H1 (cell line): ENCODE data around the gene RRAD. TPM values are rescaled to one million over a fixed set of nuclear protein-coding genes. Genes with fewer than 3 reads are reported as not detected.

Experiments
- CTCF ChIA-PET: fragments of 300-600 bp; sonication (Branson Sonifier 250); formaldehyde crosslinking; loops from one replicate; lab custom pipeline; 2021; ENCODE audit not compliant: partially characterized antibody; lab: Charles Lee
- POLR2A ChIA-PET: fragments of 300-600 bp; sonication (Branson Sonifier 250); formaldehyde crosslinking; loops from one replicate; lab custom pipeline; 2021; ENCODE audit warnings: inconsistent platforms; ENCODE audit not compliant: partially characterized antibody; lab: Charles Lee
- DNase-seq, 2 experiments: peaks; one replicate each; pipeline versions ENCODE4 v3.0.0 to v3.0.0-alpha.2; 2010 to 2022; ENCODE audit warnings: low spot score in 2 of 2, low read depth in 1 of 2, mixed read lengths in 1 of 2
- FAIRE-seq: peaks from 2 replicates; lab custom pipeline; 2011; peaks lifted over from hg19 to GRCh38; lab: Jason Lieb, UNC
- H2AFZ ChIP-seq: 2 replicates; pipeline ENCODE4 v1.8.1; 2012; ENCODE audit warnings: low read length, inconsistent platforms
- H2AK5ac ChIP-seq: 2 replicates; pipeline ENCODE4 v1.6.1; 2013; ENCODE audit warnings: low read depth, low read length
- H2BK120ac ChIP-seq: replicated peaks from 2 replicates; pipeline ENCODE3; 2013; ENCODE audit warnings: low read depth, low read length, inconsistent platforms
- H2BK12ac ChIP-seq: 2 replicates; pipeline ENCODE4 v1.6.1; 2013; ENCODE audit warnings: low read depth, low read length
- H2BK15ac ChIP-seq: 2 replicates; pipeline ENCODE4 v1.6.1; 2013; ENCODE audit warnings: low read length
- H2BK20ac ChIP-seq: 2 replicates; pipeline ENCODE4 v1.6.1; 2013; ENCODE audit warnings: low read length
- H2BK5ac ChIP-seq: 2 replicates; pipeline ENCODE4 v1.6.1; 2013; ENCODE audit warnings: low read depth, low read length
- H3K14ac ChIP-seq: 2 replicates; pipeline ENCODE4 v1.6.1; 2013; ENCODE audit warnings: inconsistent platforms; ENCODE audit not compliant: insufficient read length
- H3K18ac ChIP-seq: 2 replicates; pipeline ENCODE4 v1.6.1; 2013; ENCODE audit warnings: low read length; ENCODE audit errors: extremely low read depth
- H3K23ac ChIP-seq: 2 replicates; pipeline ENCODE4 v1.6.1; 2013; ENCODE audit warnings: inconsistent platforms; ENCODE audit not compliant: insufficient read length
- H3K23me2 ChIP-seq: 2 replicates; pipeline ENCODE4 v1.6.1; 2013; ENCODE audit warnings: low read depth, low read length
- H3K27ac ChIP-seq: 2 replicates; pipeline ENCODE4 v1.6.1; 2011; ENCODE audit warnings: low read depth, low read length, inconsistent platforms
- H3K27me3 ChIP-seq, 4 experiments: replicated peaks in 1 of 4; 1 replicate in 1 of 4; 2 replicates in 3 of 4; pipeline versions ENCODE4 v1.6.1 to v1.8.1; 2011 to 2013; ENCODE audit warnings: low read length in 3 of 4, mild to moderate bottlenecking in 3 of 4, inconsistent platforms in 2 of 4, mixed read lengths in 2 of 4, moderate library complexity in 1 of 4; ENCODE audit not compliant: control insufficient read depth in 3 of 4, insufficient read depth in 3 of 4; ENCODE audit errors: extremely low read depth in 1 of 4
- H3K36me3 ChIP-seq, 4 experiments: 2 replicates each; pipeline versions ENCODE4 v1.6.1 to v1.8.1; 2011 to 2013; ENCODE audit warnings: mild to moderate bottlenecking in 4 of 4, low read length in 3 of 4, moderate library complexity in 2 of 4, control low read depth in 1 of 4, inconsistent platforms in 1 of 4; ENCODE audit not compliant: insufficient read depth in 4 of 4, control insufficient read depth in 2 of 4
- H3K4ac ChIP-seq: replicated peaks from 2 replicates; pipeline ENCODE3; 2013; ENCODE audit warnings: low read length, low read depth, mixed read lengths, inconsistent platforms; ENCODE audit not compliant: insufficient read length
- H3K4me1 ChIP-seq, 4 experiments: replicated peaks in 1 of 4; 1 replicate in 1 of 4; 2 replicates in 3 of 4; pipeline versions ENCODE4 v1.6.1 to v1.8.1; 2011 to 2013; ENCODE audit warnings: low read length in 3 of 4, inconsistent platforms in 2 of 4, mixed read lengths in 1 of 4; ENCODE audit not compliant: insufficient read depth in 4 of 4, control insufficient read depth in 3 of 4
- H3K4me2 ChIP-seq, 2 experiments: 2 replicates each; pipeline versions ENCODE4 v1.6.1 to v1.8.1; 2011 to 2013; ENCODE audit warnings: low read depth in 2 of 2, low read length in 2 of 2, control low read depth in 1 of 2, inconsistent platforms in 1 of 2, mild to moderate bottlenecking in 1 of 2; ENCODE audit not compliant: insufficient read depth in 1 of 2
- H3K4me3 ChIP-seq, 4 experiments: fragments of 200-600, 300-600 bp in 1 of 4; sonication (generic), shearing (Covaris generic), sonication (Bioruptor Twin) in 1 of 4; 2 replicates each; pipeline versions ENCODE4 v1.5.1 to v1.8.1; 2011 to 2016; ENCODE audit warnings: low read length in 4 of 4, low read depth in 3 of 4, control low read depth in 2 of 4, inconsistent platforms in 2 of 4, mild to moderate bottlenecking in 2 of 4, mixed read lengths in 1 of 4, moderate library complexity in 1 of 4; ENCODE audit not compliant: insufficient read depth in 2 of 4; ENCODE audit errors: extremely low read depth in 1 of 4
- H3K56ac ChIP-seq: replicated peaks from 2 replicates; pipeline ENCODE3; 2013; ENCODE audit warnings: low read depth, mild to moderate bottlenecking, mixed read lengths, low read length, inconsistent platforms; ENCODE audit not compliant: insufficient read length
- H3K79me1 ChIP-seq: 2 replicates; pipeline ENCODE4 v1.6.1; 2013; ENCODE audit warnings: low read depth, low read length, control low read depth
- H3K79me2 ChIP-seq, 2 experiments: 2 replicates each; pipeline versions ENCODE4 v1.6.1 to v1.8.1; 2012 to 2013; ENCODE audit warnings: low read length in 2 of 2, mild to moderate bottlenecking in 2 of 2, inconsistent platforms in 1 of 2; ENCODE audit not compliant: insufficient read depth in 2 of 2, control insufficient read depth in 1 of 2
- H3K9ac ChIP-seq, 4 experiments: replicated peaks in 1 of 4; 1 replicate in 1 of 4; 2 replicates in 3 of 4; pipeline versions ENCODE4 v1.6.1 to v1.8.1; 2011 to 2013; ENCODE audit warnings: low read depth in 3 of 4, low read length in 3 of 4, control low read depth in 2 of 4, mild to moderate bottlenecking in 2 of 4, moderate library complexity in 2 of 4, inconsistent platforms in 1 of 4; ENCODE audit errors: extremely low read depth in 1 of 4
- H3K9me3 ChIP-seq, 2 experiments: 2 replicates each; pipeline versions ENCODE4 v1.6.1 to v1.8.1; 2012 to 2013; ENCODE audit warnings: mild to moderate bottlenecking in 2 of 2, moderate library complexity in 2 of 2, control low read depth in 1 of 2, inconsistent platforms in 1 of 2, low read depth in 1 of 2, low read length in 1 of 2, mixed read lengths in 1 of 2; ENCODE audit not compliant: insufficient read depth in 2 of 2
- H4K20me1 ChIP-seq, 2 experiments: replicated peaks in 1 of 2; 2 replicates each; pipeline versions ENCODE3 to v1.8.1; 2011 to 2013; ENCODE audit warnings: inconsistent platforms in 2 of 2, low read length in 2 of 2, mild to moderate bottlenecking in 1 of 2; ENCODE audit not compliant: insufficient read depth in 2 of 2, control insufficient read depth in 1 of 2
- H4K5ac ChIP-seq: 2 replicates; pipeline ENCODE4 v1.6.1; 2013; ENCODE audit warnings: low read length, low read depth, mixed read lengths, inconsistent platforms; ENCODE audit not compliant: insufficient read length
- H4K8ac ChIP-seq: 2 replicates; pipeline ENCODE4 v1.8.0; 2013; ENCODE audit warnings: mild to moderate bottlenecking, moderate library complexity, low read length, inconsistent platforms; ENCODE audit not compliant: insufficient read depth; ENCODE audit errors: extremely low read depth
- H4K91ac ChIP-seq: replicated peaks from 2 replicates; pipeline ENCODE3; 2013; ENCODE audit warnings: low read length, mixed read lengths, inconsistent platforms; ENCODE audit not compliant: insufficient read length
- BCL11A ChIP-seq, 2 experiments: IDR thresholded peaks; one replicate each; pipeline ENCODE4 v1.6.1; 2011; ENCODE audit warnings: low read depth in 2 of 2, low read length in 2 of 2, mild to moderate bottlenecking in 2 of 2
- CEBPB ChIP-seq: IDR thresholded peaks from 2 replicates; pipeline ENCODE4 v1.6.1; 2012; ENCODE audit warnings: low read depth, low read length
- CHD2 ChIP-seq: IDR thresholded peaks from 2 replicates; pipeline ENCODE4 v1.6.1; 2012; ENCODE audit warnings: low read length, improper control_type of control experiment
- CTBP2 ChIP-seq: IDR thresholded peaks from 2 replicates; pipeline ENCODE4 v1.7.0; 2011; ENCODE audit warnings: borderline replicate concordance, mild to moderate bottlenecking, moderate library complexity, mixed read lengths, low read length; ENCODE audit not compliant: insufficient read depth, insufficient read length
- CTCF ChIP-seq, 3 experiments: IDR thresholded peaks; 1 replicate in 2 of 3; 2 replicates in 1 of 3; pipeline versions ENCODE4 v1.5.1 to v1.6.1; 2011; ENCODE audit warnings: low read length in 3 of 3, mild to moderate bottlenecking in 3 of 3, inconsistent platforms in 2 of 3, low read depth in 1 of 3, moderate library complexity in 1 of 3; ENCODE audit not compliant: insufficient read depth in 1 of 3; ENCODE audit errors: control extremely low read depth in 1 of 3
- E2F6 ChIP-seq: IDR thresholded peaks from 2 replicates; pipeline ENCODE4 v1.6.1; 2012; ENCODE audit warnings: inconsistent platforms
- KDM1A ChIP-seq: fragments of 200-600, 300-600 bp; sonication (generic); IDR thresholded peaks from 2 replicates; pipeline ENCODE4 v1.7.1; 2016; ENCODE audit warnings: mild to moderate bottlenecking, low read length, borderline replicate concordance
- SIN3A ChIP-seq, 2 experiments: IDR thresholded peaks in 1 of 2; conservative IDR thresholded peaks in 1 of 2; 2 replicates each; pipeline ENCODE4 v1.6.1; 2011 to 2012; ENCODE audit warnings: low read length in 2 of 2, improper control_type of control experiment in 1 of 2, low read depth in 1 of 2, mild to moderate bottlenecking in 1 of 2
- SIRT6 ChIP-seq: IDR thresholded peaks from one replicate; pipeline ENCODE4 v1.7.1; 2012; ENCODE audit warnings: low read length, inconsistent platforms
- TCF12 ChIP-seq: IDR thresholded peaks from 2 replicates; pipeline ENCODE4 v1.6.1; 2011; ENCODE audit warnings: low read depth, mild to moderate bottlenecking, low read length
- TEAD4 ChIP-seq: IDR thresholded peaks from 2 replicates; pipeline ENCODE4 v1.6.1; 2012; ENCODE audit warnings: low read depth, low read length, inconsistent platforms, mixed read lengths
- WGBS, 2 experiments: shearing (Covaris generic) in 1 of 2; methylation state at CpG; one replicate each; pipeline versions ENCODE4 v1.1.6 to v1.1.7; 2013 to 2015; ENCODE audit warnings: low lambda C conversion rate in 2 of 2, mixed read lengths in 2 of 2, inconsistent platforms in 1 of 2, low coverage in 1 of 2, missing lambda C conversion rate in 1 of 2; ENCODE audit not compliant: insufficient replicate concordance in 2 of 2, insufficient coverage in 1 of 2, insufficient read length in 1 of 2; ENCODE audit errors: extremely low coverage in 1 of 2, missing lambda C conversion rate in 1 of 2; 5-methylcytosine and 5-hydroxymethylcytosine counted together
- polyA plus RNA-seq, 7 experiments: library from polyadenylated mRNA; depleted of rRNA in 3 of 7; stranded (reverse) in 5 of 7; unstranded in 2 of 7; fragments of >200 nt in 5 of 7; fragments of 200-250 nt in 2 of 7; gene quantifications; 1 replicate in 5 of 7; 2 replicates in 1 of 7; 4 replicates in 1 of 7; pipeline versions ENCODE4 v1.2.1 to v1.2.3, GENCODE V29; 2011 to 2013; ENCODE audit warnings: missing spikeins in 2 of 7, mixed read lengths in 2 of 7
- total RNA-seq: library from RNA; stranded (reverse); fragmentation: NEBNext Ultra II Directional; extraction: Animal tissue kit (Norgen Biotek cat#: 25700); gene quantifications from 2 replicates; pipeline ENCODE4 v1.2.1, GENCODE V29; 2021

The RRAD gene
- total and polyA plus RNA-seq, 2 of the 8 experiments (the other 6 are each of a cell fraction or from before 2014, with no cell fraction given), result 0.17 TPM; not detected in 1

GRCh38 chr16:66898207-66898606 lies 27.1 kb downstream of the RRAD start:
- FAIRE-seq, result no peak
- H3K79me1 ChIP-seq, result no peaks in the 10 kb centered on the region
- no peak for TF ChIP-seq E2F6
- no peak for TF ChIP-seq CEBPB
- no peak for TF ChIP-seq CTCF (IDR thresholded peaks at IDR 0.05; ENCODE audit: control extremely low read depth in 1 of 3, insufficient read depth in 1 of 3, low read depth in 1 of 3, low read length in 3 of 3)
- TF ChIP-seq SIRT6, result no peak
- TF ChIP-seq BCL11A (IDR thresholded peaks at IDR 0.05; ENCODE audit: low read depth in 2 of 2, low read length in 2 of 2), result no peak
- TF ChIP-seq KDM1A, result no peak
- TF ChIP-seq CHD2, result no peak
- no peak for TF ChIP-seq TEAD4
- no peak for TF ChIP-seq TCF12
- no peak for TF ChIP-seq SIN3A (conservative IDR thresholded peaks at IDR 0.05 in 1 of 2, IDR thresholded peaks at IDR 0.05 in 1 of 2; ENCODE audit: low read depth in 1 of 2, low read length in 2 of 2)
- TF ChIP-seq CTBP2, result no peak

More at GRCh38 chr16:66898207-66898606, 27.1 kb downstream of the RRAD start:
- Histone ChIP-seq H3K23ac (no peak overlapping the region), H3K27me3 (no peaks in the 10 kb centered on the region; a peak in 1 of 7 replicates), H3K56ac (no peak overlapping the region), H3K79me2 (no peaks in the 10 kb centered on the region), H4K91ac (no peak overlapping the region), H3K4me2 (no peak overlapping the region), H3K4me1 (peaks cover 0 to 6% (median 2%) of the 10 kb centered on the region in 4 experiments; a peak in 3 of 7 replicates), H3K27ac (no peak overlapping the region), H3K9ac (no peak overlapping the region), H2BK20ac (no peak overlapping the region), H4K5ac (no peak overlapping the region), H3K9me3 (no peaks in the 10 kb centered on the region), H4K8ac (no peak overlapping the region), H2BK5ac (no peak overlapping the region), H4K20me1 (peaks cover 4 to 9% of the 10 kb centered on the region in 2 experiments), H2BK12ac (no peak overlapping the region), H2AK5ac (no peak overlapping the region), H3K4me3 (no peak overlapping the region), H3K36me3 (no peaks in the 10 kb centered on the region), H3K14ac (no peak overlapping the region), H3K18ac (no peak overlapping the region), H2AFZ (no peak overlapping the region), H2BK15ac (no peak overlapping the region), H2BK120ac (no peak overlapping the region), H3K4ac (no peak overlapping the region), H3K23me2 (no peaks in the 10 kb centered on the region)
- ChIA-PET POLR2A (interaction anchor here (1.3 kb wide), 2 partner anchors 20 to 30 kb away, joined by 3 read pairs; partner anchors contain the start of gene CDH16), CTCF (interaction anchor here (1.0 to 42.0 kb wide), 4 partner anchors 17 to 128 kb away, joined by 3 to 1009 read pairs (median 24); partner anchors contain the start of genes CDH16, CIAO2B and RRAD)
- WGBS, 2 experiments, result 95% methylated on average over 2 of the region's 3 CpGs; no CpG with 5 or more reads in 1 of the 2 experiments
- no peak for DNase-seq
